Sigmoid colon (tissue), 4 donors: ENCODE results near the gene PRKG1.

Source experiments
- CTCF ChIP-seq, 4 experiments: fragments of 450-650 bp in 3 of 4; fragments of 200-600 bp in 1 of 4; IDR thresholded peaks; one replicate each; pipeline ENCODE4 v1.5.1; 2016 to 2019; ENCODE audit warnings: antibody characterized with exemption in 4 of 4, mild to moderate bottlenecking in 3 of 4, moderate library complexity in 2 of 4
- EP300 ChIP-seq, 4 donors: sonication (generic); formaldehyde crosslinking; IDR thresholded peaks; one replicate each; pipeline ENCODE4 v1.6.1; 2017; ENCODE audit warnings: antibody characterized with exemption in 4 of 4
- POLR2A ChIP-seq, 2 donors: fragments of 450-650 bp; IDR thresholded peaks; one replicate each; pipeline ENCODE4 v1.6.1; 2016; ENCODE audit warnings: antibody characterized with exemption in 2 of 2, mild to moderate bottlenecking in 2 of 2, moderate library complexity in 2 of 2

- no peak for TF ChIP-seq POLR2A (IDR thresholded peaks at IDR 0.05)
- TF ChIP-seq CTCF (IDR thresholded peaks at IDR 0.05) = no peak
- TF ChIP-seq EP300 (IDR thresholded peaks at IDR 0.05) = no peak
Observed at GRCh38 chr10:51709324-51709972, 635.2 kb downstream of the PRKG1 start.
